Neural cell (in vitro differentiated cells): ENCODE results near the gene TACC2.

Source experiments
- EZH2 ChIP-seq: fragments of 200-600, 300-800 bp; shearing (Covaris generic), sonication (generic); IDR thresholded peaks from 2 replicates; pipeline ENCODE4 v1.6.1; 2014; ENCODE audit warnings: antibody characterized with exemption, low read length, borderline replicate concordance, mild to moderate bottlenecking; ENCODE audit not compliant: insufficient read depth, poor library complexity, severe bottlenecking
- RAD21 ChIP-seq: fragments of 450-650 bp; conservative IDR thresholded peaks from 2 replicates; pipeline ENCODE4 v1.6.1; 2014; ENCODE audit warnings: antibody characterized with exemption, mild to moderate bottlenecking, moderate library complexity
- TF ChIP-seq, protein P1 (sequence below): fragments of 450-650 bp; IDR thresholded peaks from 2 replicates; pipeline ENCODE4 v1.5.1; 2014; ENCODE audit warnings: antibody characterized with exemption, mild to moderate bottlenecking, moderate library complexity; ENCODE audit not compliant: poor library complexity, severe bottlenecking

DNA sequence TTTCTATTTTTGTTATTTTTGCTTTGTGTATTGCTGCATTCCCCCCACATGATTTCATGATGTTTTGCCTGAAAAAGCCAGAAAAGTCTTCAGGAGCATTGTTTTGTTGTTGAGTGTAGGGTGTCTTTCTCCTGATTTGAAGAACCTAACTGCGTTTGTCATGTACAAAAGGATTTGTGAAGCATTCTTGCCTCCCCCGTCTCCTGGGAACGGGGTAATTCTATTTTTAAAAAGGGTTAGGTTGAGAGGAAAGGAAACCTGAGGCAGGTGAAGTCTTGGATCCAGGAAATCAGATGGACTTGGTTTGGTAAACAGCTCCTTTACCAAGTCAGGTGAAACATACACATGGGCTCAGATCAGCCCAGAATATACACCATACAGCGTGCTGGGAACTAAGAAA, 256.2 kb downstream of the TACC2 start:
- TF ChIP-seq, protein P1, sequence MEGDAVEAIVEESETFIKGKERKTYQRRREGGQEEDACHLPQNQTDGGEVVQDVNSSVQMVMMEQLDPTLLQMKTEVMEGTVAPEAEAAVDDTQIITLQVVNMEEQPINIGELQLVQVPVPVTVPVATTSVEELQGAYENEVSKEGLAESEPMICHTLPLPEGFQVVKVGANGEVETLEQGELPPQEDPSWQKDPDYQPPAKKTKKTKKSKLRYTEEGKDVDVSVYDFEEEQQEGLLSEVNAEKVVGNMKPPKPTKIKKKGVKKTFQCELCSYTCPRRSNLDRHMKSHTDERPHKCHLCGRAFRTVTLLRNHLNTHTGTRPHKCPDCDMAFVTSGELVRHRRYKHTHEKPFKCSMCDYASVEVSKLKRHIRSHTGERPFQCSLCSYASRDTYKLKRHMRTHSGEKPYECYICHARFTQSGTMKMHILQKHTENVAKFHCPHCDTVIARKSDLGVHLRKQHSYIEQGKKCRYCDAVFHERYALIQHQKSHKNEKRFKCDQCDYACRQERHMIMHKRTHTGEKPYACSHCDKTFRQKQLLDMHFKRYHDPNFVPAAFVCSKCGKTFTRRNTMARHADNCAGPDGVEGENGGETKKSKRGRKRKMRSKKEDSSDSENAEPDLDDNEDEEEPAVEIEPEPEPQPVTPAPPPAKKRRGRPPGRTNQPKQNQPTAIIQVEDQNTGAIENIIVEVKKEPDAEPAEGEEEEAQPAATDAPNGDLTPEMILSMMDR, result no peak
- TF ChIP-seq RAD21 (no peak), EZH2 (no peak)
